ENCODE data around the gene DAB2. TPM values are rescaled to one million over a fixed set of nuclear protein-coding genes. Genes with fewer than 3 reads are reported as not detected.

The DAB2 gene
- total and polyA plus RNA-seq, 2 of the 8 experiments (the other 6 are each of a cell fraction or from before 2014, with no cell fraction given): 2.6 to 4.9 TPM

GRCh38 chr5:39455645-39456044 is 30.9 kb upstream of the DAB2 start:
- ChIA-PET CTCF (ENCODE audit: partially characterized antibody) (interaction anchor here (0.7 to 1.5 kb wide), 5 partner anchors 21 to 115 kb away, joined by 3 to 4 read pairs (median 3); no protein-coding TSS in a partner anchor), POLR2A (ENCODE audit: partially characterized antibody) (no interaction called here)
- Histone ChIP-seq H3K18ac (ENCODE audit: extremely low read depth, low read length) (no peak overlapping the region), H3K79me2 (ENCODE audit: control insufficient read depth in 1 of 2, insufficient read depth in 2 of 2, low read length in 2 of 2) (no peaks in the 10 kb centered on the region), H3K9me3 (ENCODE audit: insufficient read depth in 2 of 2, low read depth in 1 of 2, low read length in 1 of 2) (no peaks in the 10 kb centered on the region), H2BK12ac (ENCODE audit: low read depth, low read length) (no peak overlapping the region), H3K79me1 (ENCODE audit: low read depth, low read length) (no peaks in the 10 kb centered on the region), H4K5ac (ENCODE audit: insufficient read length, low read depth, low read length) (no peak overlapping the region), H3K4me1 (replicated peaks in 1 of 4; ENCODE audit: control insufficient read depth in 3 of 4, insufficient read depth in 4 of 4, low read length in 3 of 4) (no peaks in the 10 kb centered on the region), H3K4me2 (ENCODE audit: insufficient read depth in 1 of 2, low read depth in 2 of 2, low read length in 2 of 2) (no peak overlapping the region), H4K8ac (ENCODE audit: extremely low read depth, insufficient read depth, low read length) (no peak overlapping the region), H2AFZ (ENCODE audit: low read length) (no peak overlapping the region), H2BK20ac (ENCODE audit: low read length) (no peak overlapping the region), H2BK15ac (ENCODE audit: low read length) (no peak overlapping the region), H4K91ac (replicated peaks; ENCODE audit: insufficient read length, low read length) (no peak overlapping the region), H3K23ac (ENCODE audit: insufficient read length) (no peak overlapping the region), H4K20me1 (replicated peaks in 1 of 2; ENCODE audit: control insufficient read depth in 1 of 2, insufficient read depth in 2 of 2, low read length in 2 of 2) (no peaks in the 10 kb centered on the region), H3K4ac (replicated peaks; ENCODE audit: insufficient read length, low read depth, low read length) (no peak overlapping the region), H2AK5ac (ENCODE audit: low read depth, low read length) (no peak overlapping the region), H2BK5ac (ENCODE audit: low read depth, low read length) (no peak overlapping the region), H2BK120ac (replicated peaks; ENCODE audit: low read depth, low read length) (no peak overlapping the region), H3K14ac (ENCODE audit: insufficient read length) (no peak overlapping the region), H3K9ac (replicated peaks in 1 of 4; ENCODE audit: extremely low read depth in 1 of 4, low read depth in 3 of 4, low read length in 3 of 4) (no peak overlapping the region), H3K56ac (replicated peaks; ENCODE audit: insufficient read length, low read depth, low read length) (no peak overlapping the region), H3K4me3 (ENCODE audit: extremely low read depth in 1 of 4, insufficient read depth in 2 of 4, low read depth in 3 of 4, low read length in 4 of 4) (no peak overlapping the region), H3K36me3 (ENCODE audit: control insufficient read depth in 2 of 4, insufficient read depth in 4 of 4, low read length in 3 of 4) (no peaks in the 10 kb centered on the region), H3K23me2 (ENCODE audit: low read depth, low read length) (no peaks in the 10 kb centered on the region), H3K27me3 (replicated peaks in 1 of 4; ENCODE audit: control insufficient read depth in 3 of 4, extremely low read depth in 1 of 4, insufficient read depth in 3 of 4, low read length in 3 of 4) (no peaks in the 10 kb centered on the region), H3K27ac (ENCODE audit: low read depth, low read length) (no peak overlapping the region)
- DNase-seq (ENCODE audit: low read depth in 1 of 2, low spot score in 2 of 2) (no peak), FAIRE-seq (no peak)
- 94% methylated on average over 7 of the region's 7 CpGs; no CpG with 5 or more reads in 1 of the 2 experiments for WGBS, 2 experiments (ENCODE audit: extremely low coverage in 1 of 2, insufficient coverage in 1 of 2, insufficient read length in 1 of 2, insufficient replicate concordance in 2 of 2, low coverage in 1 of 2, low lambda C conversion rate in 2 of 2, missing lambda C conversion rate in 1 of 2)
- TF ChIP-seq SP2 (IDR thresholded peaks at IDR 0.05; ENCODE audit: low read length): no peak
- TF ChIP-seq CBX8 (IDR thresholded peaks at IDR 0.05; ENCODE audit: borderline replicate concordance, low read depth, low read length): no peak
- TF ChIP-seq NRF1 (IDR thresholded peaks at IDR 0.05; ENCODE audit: low read depth, low read length): no peak
- TF ChIP-seq SIX5 (IDR thresholded peaks at IDR 0.05; ENCODE audit: low read depth, low read length): no peak
- TF ChIP-seq ZNF274 (IDR thresholded peaks at IDR 0.05; ENCODE audit: borderline replicate concordance, extremely low read depth, low read length): no peak
- no peak for TF ChIP-seq KDM5A (IDR thresholded peaks at IDR 0.05; ENCODE audit: low read length)
- TF ChIP-seq HDAC2 (IDR thresholded peaks at IDR 0.05; ENCODE audit: borderline replicate concordance in 1 of 2, low read depth in 2 of 2, low read length in 2 of 2): no peak
